K562 (cell line): ENCODE data around the gene TOR1AIP2. TPM values are rescaled to one million over a fixed set of nuclear protein-coding genes. Genes with fewer than 3 reads are reported as not detected.

Experiments used
- ATAC-seq: fragments of 200-7000 bp; cut with Tn5 transposase; 3 replicates; pipeline ENCODE4 v1.9.1; 2020; ENCODE audit warnings: moderate library complexity
- BruUV-seq: library from RNA; stranded (reverse); fragments of 400-500 nt; replicated peaks from 2 replicates; lab custom pipeline; 2021; lab: Mats Ljungman, UMichigan
- CTCF ChIA-PET: fragments of 300-600 bp; formaldehyde crosslinking; extraction: SDS; loops from one replicate; lab custom pipeline; 2021; ENCODE audit warnings: low intra/inter-chr PET ratio; lab: Yijun Ruan, JAX
- POLR2A ChIA-PET: fragments of 300-600, 350-650 bp; sonication (Branson Sonifier 250); formaldehyde crosslinking; extraction: SDS; loops from one replicate; lab custom pipeline; 2021; ENCODE audit warnings: antibody characterized with exemption, inconsistent platforms; lab: Yijun Ruan, JAX
- DNase-seq, 4 experiments: peaks; one replicate each; pipeline versions ENCODE4 v3.0.0 to v3.0.0-alpha.2; 2011 to 2018; ENCODE audit warnings: low spot score in 3 of 4, mixed read lengths in 3 of 4; ENCODE audit errors: extremely low read depth in 1 of 4
- FAIRE-seq: peaks from 2 replicates; lab custom pipeline; 2011; peaks lifted over from hg19 to GRCh38; lab: Jason Lieb, UNC
- H2AFZ ChIP-seq: 2 replicates; pipeline ENCODE4 v1.6.0; 2011; ENCODE audit warnings: low read depth, low read length, control low read depth, inconsistent platforms
- H3K27ac ChIP-seq: fragments of 200-600 bp; 3 replicates; pipeline ENCODE4 v1.8.0; 2011; ENCODE audit warnings: low read depth, mild to moderate bottlenecking, control low read depth, inconsistent platforms, low read length, moderate library complexity, mixed read lengths; ENCODE audit errors: extremely low read depth
- H3K27me3 ChIP-seq, 2 experiments: fragments of 300-600 bp in 1 of 2; 2 replicates in 1 of 2; 3 replicates in 1 of 2; pipeline versions ENCODE4 v1.6.0 to v1.8.0; 2011; ENCODE audit warnings: inconsistent platforms in 2 of 2, low read length in 2 of 2, mild to moderate bottlenecking in 1 of 2, mixed read lengths in 1 of 2, moderate library complexity in 1 of 2; ENCODE audit not compliant: control insufficient read depth in 2 of 2, insufficient read depth in 2 of 2
- H3K36me3 ChIP-seq: fragments of 300-600 bp; 3 replicates; pipeline ENCODE4 v1.8.0; 2011; ENCODE audit warnings: mild to moderate bottlenecking, low read length, inconsistent platforms; ENCODE audit not compliant: control insufficient read depth, insufficient read depth
- H3K4me1 ChIP-seq, 2 experiments: fragments of 200-600 bp in 1 of 2; replicated peaks in 1 of 2; 2 replicates in 1 of 2; 3 replicates in 1 of 2; pipeline versions ENCODE4 v1.5.1 to v1.8.0; 2011; ENCODE audit warnings: inconsistent platforms in 2 of 2, low read length in 2 of 2, mild to moderate bottlenecking in 1 of 2, mixed read lengths in 1 of 2, moderate library complexity in 1 of 2; ENCODE audit not compliant: control insufficient read depth in 2 of 2, insufficient read depth in 2 of 2
- H3K4me2 ChIP-seq: 2 replicates; pipeline ENCODE4 v1.6.1; 2011; ENCODE audit warnings: low read length, control low read depth, inconsistent platforms, mixed read lengths; ENCODE audit not compliant: insufficient read depth
- H3K4me3 ChIP-seq: fragments of 200-600 bp; sonication (generic), shearing (Covaris generic); 2 replicates; pipeline ENCODE4 v1.5.1; 2016; ENCODE audit warnings: control low read depth, inconsistent platforms
- H3K79me2 ChIP-seq: fragments of 200-600 bp; 3 replicates; pipeline ENCODE4 v1.8.0; 2011; ENCODE audit warnings: low read length, inconsistent platforms; ENCODE audit not compliant: control insufficient read depth, insufficient read depth
- H3K9ac ChIP-seq, 2 experiments: 2 replicates each; pipeline versions ENCODE4 v1.6.0 to v1.6.1; 2011; ENCODE audit warnings: low read depth in 2 of 2, low read length in 2 of 2, control low read depth in 1 of 2, inconsistent platforms in 1 of 2, mild to moderate bottlenecking in 1 of 2, mixed read lengths in 1 of 2; ENCODE audit not compliant: insufficient read depth in 1 of 2
- H3K9me1 ChIP-seq: one replicate; pipeline ENCODE4 v1.6.0; 2011; ENCODE audit warnings: inconsistent platforms, mild to moderate bottlenecking, low read length, moderate library complexity; ENCODE audit not compliant: control insufficient read depth, insufficient read depth
- H3K9me3 ChIP-seq: replicated peaks from 2 replicates; pipeline ENCODE4 v1.5.1; 2011; ENCODE audit warnings: low read depth, low read length, inconsistent platforms; ENCODE audit not compliant: control insufficient read depth, insufficient read depth
- H4K20me1 ChIP-seq: replicated peaks from 2 replicates; pipeline ENCODE4 v1.6.1; 2011; ENCODE audit warnings: low read length, inconsistent platforms, mixed read lengths; ENCODE audit not compliant: control insufficient read depth, insufficient read depth
- CREB3L1 ChIP-seq: fragments of 450-650 bp; IDR thresholded peaks from 2 replicates; pipeline ENCODE4 v1.6.1; 2014; ENCODE audit warnings: low read depth, mild to moderate bottlenecking, moderate library complexity, borderline replicate concordance
- EP300 ChIP-seq: IDR thresholded peaks from 2 replicates; pipeline ENCODE4 v1.6.1; 2012; ENCODE audit warnings: low read length, improper control_type of control experiment
- GTF2F1 ChIP-seq: IDR thresholded peaks from 2 replicates; pipeline ENCODE4 v1.6.1; 2011; ENCODE audit warnings: low read depth, low read length, improper control_type of control experiment
- LARP7 ChIP-seq: fragments of 450-650 bp; IDR thresholded peaks from 2 replicates; pipeline ENCODE4 v1.6.1; 2016
- MAFK ChIP-seq: IDR thresholded peaks from 2 replicates; pipeline ENCODE4 v1.6.1; 2011; ENCODE audit warnings: low read length, improper control_type of control experiment
- MTA1 ChIP-seq: fragments of 450-650 bp; IDR thresholded peaks from 2 replicates; pipeline ENCODE4 v1.6.1; 2017; ENCODE audit warnings: borderline replicate concordance
- MXI1 ChIP-seq: IDR thresholded peaks from 2 replicates; pipeline ENCODE4 v1.6.1; 2011; ENCODE audit warnings: low read depth, mild to moderate bottlenecking, improper control_type of control experiment, low read length
- NUFIP1 ChIP-seq: fragments of 450-650 bp; IDR thresholded peaks from 2 replicates; pipeline ENCODE4 v1.6.1; 2018; ENCODE audit not compliant: partially characterized antibody
- PHF20 ChIP-seq: fragments of 450-650 bp; IDR thresholded peaks from 2 replicates; pipeline ENCODE4 v1.6.1; 2018; ENCODE audit not compliant: partially characterized antibody
- RNF2 ChIP-seq: sonication (generic); IDR thresholded peaks from 2 replicates; pipeline ENCODE4 v1.6.1; 2016
- SMARCE1 ChIP-seq: fragments of 450-650 bp; IDR thresholded peaks from 2 replicates; pipeline ENCODE4 v1.7.1; 2016; ENCODE audit warnings: mild to moderate bottlenecking
- ZBTB17 ChIP-seq: fragments of 450-650 bp; formaldehyde crosslinking; IDR thresholded peaks from 2 replicates; pipeline ENCODE4 v1.4.0; 2020; ENCODE audit warnings: mild to moderate bottlenecking
- ZNF41 ChIP-seq: fragments of 250-450 bp; sonication (Bioruptor Pico); conservative IDR thresholded peaks from 2 replicates; pipeline ENCODE4 v1.4.0; 2020; ENCODE audit warnings: mild to moderate bottlenecking
- ZNF444 ChIP-seq: fragments of 250-450 bp; sonication (Bioruptor Pico); IDR thresholded peaks from 2 replicates; pipeline ENCODE4 v1.4.0; 2020; ENCODE audit warnings: mild to moderate bottlenecking, moderate library complexity
- ZZZ3 ChIP-seq: fragments of 450-650 bp; IDR thresholded peaks from 2 replicates; pipeline ENCODE4 v1.6.1; 2016; ENCODE audit warnings: antibody characterized with exemption, mild to moderate bottlenecking, moderate library complexity
- WGBS: fragments of 100-300 bp; shearing (Covaris generic); methylation state at CpG from one replicate; pipeline ENCODE4 v1.1.6; 2016; ENCODE audit warnings: low coverage, mixed read lengths; ENCODE audit not compliant: insufficient coverage; ENCODE audit errors: missing lambda C conversion rate; 5-methylcytosine and 5-hydroxymethylcytosine counted together
- in situ Hi-C: fragments of 300-500 bp; cut with MboI; formaldehyde crosslinking; loops from 4 replicates; pipeline ENCODE4 v1.15.0; 2018; ENCODE audit warnings: inconsistent platforms, mixed read lengths
- intact Hi-C: fragments of 100-400 bp; cut with micrococcal nuclease; formaldehyde crosslinking; loops from 2 replicates; pipeline ENCODE4 v1.14.2; 2022
- polyA plus RNA-seq, 8 experiments: library from polyadenylated mRNA; depleted of rRNA in 4 of 8; stranded (reverse) in 5 of 8; unstranded in 3 of 8; fragments of >200 nt; fragmentation: Nextera tagmentation in 2 of 8; fragmentation: Illumina TruSeq in 1 of 8; extraction: Ambion mirVana in 2 of 8; extraction: Trizol in 1 of 8; gene quantifications; 2 replicates each; pipeline versions ENCODE4 v1.2.1 to v1.2.3, GENCODE V29; 2011 to 2014; ENCODE audit warnings: inconsistent platforms in 1 of 8, missing spikeins in 1 of 8
- total RNA-seq, 7 experiments: library from RNA; depleted of rRNA in 6 of 7; stranded (reverse); fragments of >200 nt in 6 of 7; fragmentation: Illumina TruSeq in 2 of 7; extraction: Trizol in 2 of 7; gene quantifications; 2 replicates each; pipeline versions ENCODE4 v1.2.1 to v1.2.3, GENCODE V29; 2011 to 2021; ENCODE audit warnings: low replicate concordance in 1 of 7
- TF ChIP-seq, protein P1 (sequence below): sonication (generic); formaldehyde crosslinking; IDR thresholded peaks from 2 replicates; pipeline ENCODE4 v1.8.0; 2022; ENCODE audit warnings: mild to moderate bottlenecking, missing genetic modification reagents
- TF ChIP-seq, protein P2 (sequence below): fragments of 450-650 bp; formaldehyde crosslinking; IDR thresholded peaks from 2 replicates; pipeline ENCODE4 v1.4.0; 2022; ENCODE audit warnings: missing genetic modification characterization
- TF ChIP-seq, protein P3 (sequence below): sonication (generic); formaldehyde crosslinking; IDR thresholded peaks from 2 replicates; pipeline ENCODE4 v1.8.1; 2023; ENCODE audit warnings: mild to moderate bottlenecking, missing genetic modification reagents

The TOR1AIP2 gene
- total and polyA plus RNA-seq, 9 of the 15 experiments (the other 6 are each of a cell fraction or from before 2014, with no cell fraction given), result 16.7 to 122 (median 41.4) TPM

DNA sequence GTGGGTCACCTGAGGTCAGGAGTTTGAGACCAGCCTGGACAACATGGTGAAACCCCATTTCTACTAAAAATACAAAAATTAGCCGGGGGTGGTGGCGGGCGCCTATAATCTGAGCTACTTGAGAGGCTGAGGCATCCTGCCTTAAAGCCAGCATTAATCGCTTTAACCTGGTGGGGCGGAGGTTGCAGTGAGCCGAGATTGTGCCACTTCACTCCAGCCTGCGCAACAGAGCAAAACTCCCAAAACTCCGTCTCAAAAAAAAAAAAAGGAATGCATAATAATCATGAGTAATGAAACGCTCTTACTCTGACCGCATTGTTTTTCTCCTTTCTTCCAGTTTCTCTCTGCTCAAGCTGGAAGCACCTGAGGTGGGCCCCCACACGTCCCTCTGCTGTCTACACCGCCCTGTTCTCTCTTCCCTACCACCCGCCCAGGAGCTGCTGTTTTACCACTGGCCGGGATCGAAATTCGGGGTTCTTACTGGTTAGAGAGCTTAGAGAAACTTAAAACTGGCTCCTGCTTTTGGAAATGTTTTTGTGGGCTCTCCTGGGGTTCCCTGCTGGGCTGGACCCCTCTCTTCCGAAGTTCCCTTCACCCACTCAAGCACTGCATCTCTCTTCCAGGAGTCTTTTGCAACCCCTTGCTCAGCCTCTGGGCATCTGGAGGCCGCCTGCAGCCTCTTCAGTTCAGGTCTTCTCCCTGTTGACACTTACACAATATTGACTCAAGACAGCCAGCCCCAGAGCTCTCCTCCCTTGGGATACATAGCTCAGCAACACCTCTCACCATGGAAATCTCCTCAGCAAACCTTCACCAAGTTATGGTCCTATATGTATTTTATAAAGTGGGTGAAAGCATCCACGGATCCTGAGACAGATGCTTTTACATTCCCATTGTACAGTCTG is 72.1 kb downstream of the TOR1AIP2 start:
- Histone ChIP-seq H3K36me3 (no peaks in the 10 kb centered on the region), H3K79me2 (no peaks in the 10 kb centered on the region), H3K9me3 (no peaks in the 10 kb centered on the region), H3K4me3 (no peak overlapping the region), H2AFZ (no peak overlapping the region), H3K27ac (no peak overlapping the region), H3K27me3 (peaks cover 21 to 62% of the 10 kb centered on the region in 2 experiments), H3K4me2 (no peak overlapping the region), H3K4me1 (peaks cover 0 to 4% of the 10 kb centered on the region in 2 experiments; a peak in 1 of 5 replicates), H3K9ac (no peak overlapping the region), H4K20me1 (peaks cover 13% of the 10 kb centered on the region; the same call in 1 of the 2 replicates), H3K9me1 (no peaks in the 10 kb centered on the region)
- 2% methylated on average over 19 of the region's 19 CpGs for WGBS
- no TSS peak for BruUV-seq
- no peak for TF ChIP-seq LARP7
- TF ChIP-seq ZBTB17 (CRISPR knock-in tag), result no peak
- no peak for TF ChIP-seq CREB3L1
- TF ChIP-seq, protein P1, sequence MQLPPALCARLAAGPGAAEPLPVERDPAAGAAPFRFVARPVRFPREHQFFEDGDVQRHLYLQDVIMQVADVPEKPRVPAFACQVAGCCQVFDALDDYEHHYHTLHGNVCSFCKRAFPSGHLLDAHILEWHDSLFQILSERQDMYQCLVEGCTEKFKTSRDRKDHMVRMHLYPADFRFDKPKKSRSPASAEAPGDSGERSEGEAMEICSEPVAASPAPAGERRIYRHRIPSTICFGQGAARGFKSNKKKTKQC (CRISPR knock-in tag), result no peak
- TF ChIP-seq ZNF41 (CRISPR knock-in tag), result no peak
- TF ChIP-seq SMARCE1, result no peak
- TF ChIP-seq ZZZ3, result no peak
- TF ChIP-seq NUFIP1, result no peak
- TF ChIP-seq MXI1, result no peak
- TF ChIP-seq EP300, result no peak
- TF ChIP-seq, protein P2, sequence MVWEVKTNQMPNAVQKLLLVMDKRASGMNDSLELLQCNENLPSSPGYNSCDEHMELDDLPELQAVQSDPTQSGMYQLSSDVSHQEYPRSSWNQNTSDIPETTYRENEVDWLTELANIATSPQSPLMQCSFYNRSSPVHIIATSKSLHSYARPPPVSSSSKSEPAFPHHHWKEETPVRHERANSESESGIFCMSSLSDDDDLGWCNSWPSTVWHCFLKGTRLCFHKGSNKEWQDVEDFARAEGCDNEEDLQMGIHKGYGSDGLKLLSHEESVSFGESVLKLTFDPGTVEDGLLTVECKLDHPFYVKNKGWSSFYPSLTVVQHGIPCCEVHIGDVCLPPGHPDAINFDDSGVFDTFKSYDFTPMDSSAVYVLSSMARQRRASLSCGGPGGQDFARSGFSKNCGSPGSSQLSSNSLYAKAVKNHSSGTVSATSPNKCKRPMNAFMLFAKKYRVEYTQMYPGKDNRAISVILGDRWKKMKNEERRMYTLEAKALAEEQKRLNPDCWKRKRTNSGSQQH (CRISPR knock-in tag), result no peak
- TF ChIP-seq MTA1, result no peak
- TF ChIP-seq ZNF444 (CRISPR knock-in tag), result no peak
- no peak for TF ChIP-seq RNF2
- TF ChIP-seq, protein P3, sequence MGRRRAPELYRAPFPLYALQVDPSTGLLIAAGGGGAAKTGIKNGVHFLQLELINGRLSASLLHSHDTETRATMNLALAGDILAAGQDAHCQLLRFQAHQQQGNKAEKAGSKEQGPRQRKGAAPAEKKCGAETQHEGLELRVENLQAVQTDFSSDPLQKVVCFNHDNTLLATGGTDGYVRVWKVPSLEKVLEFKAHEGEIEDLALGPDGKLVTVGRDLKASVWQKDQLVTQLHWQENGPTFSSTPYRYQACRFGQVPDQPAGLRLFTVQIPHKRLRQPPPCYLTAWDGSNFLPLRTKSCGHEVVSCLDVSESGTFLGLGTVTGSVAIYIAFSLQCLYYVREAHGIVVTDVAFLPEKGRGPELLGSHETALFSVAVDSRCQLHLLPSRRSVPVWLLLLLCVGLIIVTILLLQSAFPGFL (CRISPR knock-in tag), result no peak
- TF ChIP-seq PHF20, result no peak
- TF ChIP-seq GTF2F1, result no peak
- TF ChIP-seq MAFK, result no peak
- in situ Hi-C loops, result loop anchor here (10.0 kb wide), 1 partner anchor 561 kb away; no protein-coding TSS in a partner anchor
- no peak for FAIRE-seq
- CTCF ChIA-PET, result interaction anchor here (0.6 kb wide), 2 partner anchors 99 to 1618 kb away, joined by 4 read pairs; no protein-coding TSS in a partner anchor
- intact Hi-C loops, result no loop called here
- POLR2A ChIA-PET, result interaction anchor here (0.7 kb wide), 2 partner anchors 99 to 591 kb away, joined by 3 to 4 read pairs; no protein-coding TSS in a partner anchor
- ATAC-seq, result no peak
- DNase-seq, result no peak
